K562 (cell line): ENCODE data around the gene SLC25A44. TPM values are rescaled to one million over a fixed set of nuclear protein-coding genes. Genes with fewer than 3 reads are reported as not detected.

Experiments
- C11orf30 ChIP-seq: fragments of 450-650 bp; IDR thresholded peaks from 2 replicates; pipeline ENCODE4 v1.6.1; 2016; ENCODE audit warnings: low read depth, mild to moderate bottlenecking
- CBX1 ChIP-seq: sonication (generic); IDR thresholded peaks from 2 replicates; pipeline ENCODE4 v1.6.1; 2016; ENCODE audit warnings: antibody characterized with exemption, low read depth, mild to moderate bottlenecking
- GABPB1 ChIP-seq: sonication (generic); formaldehyde crosslinking; IDR thresholded peaks from 2 replicates; pipeline ENCODE4 v1.8.0; 2022; ENCODE audit warnings: mild to moderate bottlenecking, missing genetic modification reagents
- HDAC1 ChIP-seq, 2 experiments: fragments of 450-650 bp; IDR thresholded peaks; 2 replicates each; pipeline ENCODE4 v1.6.1; 2016 to 2017; ENCODE audit warnings: inconsistent platforms in 1 of 2, mild to moderate bottlenecking in 1 of 2, moderate library complexity in 1 of 2
- L3MBTL2 ChIP-seq: fragments of 450-650 bp; IDR thresholded peaks from 2 replicates; pipeline ENCODE4 v1.6.1; 2016; ENCODE audit warnings: mild to moderate bottlenecking, moderate library complexity
- MAZ ChIP-seq, 2 experiments: fragments of 450-650 bp in 1 of 2; sonication (generic) in 1 of 2; formaldehyde crosslinking; IDR thresholded peaks in 1 of 2; conservative IDR thresholded peaks in 1 of 2; 2 replicates each; pipeline versions ENCODE4 v1.4.0 to v1.5.0; 2020; ENCODE audit warnings: mild to moderate bottlenecking in 1 of 2, missing genetic modification reagents in 1 of 2
- NBN ChIP-seq: fragments of 450-650 bp; IDR thresholded peaks from 2 replicates; pipeline ENCODE4 v1.6.1; 2016; ENCODE audit warnings: low read depth, mild to moderate bottlenecking
- NFRKB ChIP-seq: fragments of 450-650 bp; IDR thresholded peaks from 2 replicates; pipeline ENCODE4 v1.6.1; 2016; ENCODE audit warnings: low read depth
- NFYB ChIP-seq: IDR thresholded peaks from 2 replicates; pipeline ENCODE4 v1.6.1; 2011; ENCODE audit warnings: mild to moderate bottlenecking, moderate library complexity; ENCODE audit not compliant: insufficient read length; ENCODE audit errors: extremely low read depth
- NRF1 ChIP-seq, 2 experiments: fragments of 450-650 bp; IDR thresholded peaks in 1 of 2; conservative IDR thresholded peaks in 1 of 2; 2 replicates each; pipeline ENCODE4 v1.6.1; 2014; ENCODE audit warnings: mild to moderate bottlenecking in 2 of 2
- PML ChIP-seq: IDR thresholded peaks from 2 replicates; pipeline ENCODE4 v1.6.1; 2012; ENCODE audit warnings: low read length, inconsistent platforms
- RNF2 ChIP-seq: sonication (generic); IDR thresholded peaks from 2 replicates; pipeline ENCODE4 v1.6.1; 2016
- SAP30 ChIP-seq: fragments of 200-600 bp; sonication (generic); IDR thresholded peaks from 2 replicates; pipeline ENCODE4 v1.6.1; 2012; ENCODE audit warnings: borderline replicate concordance, low read depth, mild to moderate bottlenecking, moderate library complexity, low read length, control low read depth, inconsistent platforms; ENCODE audit not compliant: insufficient read depth, poor library complexity, severe bottlenecking
- SOX6 ChIP-seq: fragments of 450-650 bp; IDR thresholded peaks from 2 replicates; pipeline ENCODE4 v1.6.1; 2014; ENCODE audit warnings: mild to moderate bottlenecking
- STAT5A ChIP-seq: IDR thresholded peaks from 2 replicates; pipeline ENCODE4 v1.6.1; 2012; ENCODE audit warnings: low read length, inconsistent platforms, borderline replicate concordance
- TBP ChIP-seq: optimal IDR thresholded peaks from 2 replicates; pipeline ENCODE3; 2011; ENCODE audit warnings: low read depth, low read length, improper control_type of control experiment
- TCF7L2 ChIP-seq: fragments of 150-350 bp; IDR thresholded peaks from 2 replicates; pipeline ENCODE4 v1.6.1; 2016; ENCODE audit warnings: low read depth, mild to moderate bottlenecking, low read length, moderate library complexity
- polyA plus RNA-seq, 8 experiments: library from polyadenylated mRNA; depleted of rRNA in 4 of 8; stranded (reverse) in 5 of 8; unstranded in 3 of 8; fragments of >200 nt; fragmentation: Nextera tagmentation in 2 of 8; fragmentation: Illumina TruSeq in 1 of 8; extraction: Ambion mirVana in 2 of 8; extraction: Trizol in 1 of 8; gene quantifications; 2 replicates each; pipeline versions ENCODE4 v1.2.1 to v1.2.3, GENCODE V29; 2011 to 2014; ENCODE audit warnings: inconsistent platforms in 1 of 8, missing spikeins in 1 of 8
- total RNA-seq, 7 experiments: library from RNA; depleted of rRNA in 6 of 7; stranded (reverse); fragments of >200 nt in 6 of 7; fragmentation: Illumina TruSeq in 2 of 7; extraction: Trizol in 2 of 7; gene quantifications; 2 replicates each; pipeline versions ENCODE4 v1.2.1 to v1.2.3, GENCODE V29; 2011 to 2021; ENCODE audit warnings: low replicate concordance in 1 of 7
- TF ChIP-seq, protein P1 (sequence below), 2 experiments: fragments of 450-650 bp; conservative IDR thresholded peaks; 2 replicates each; pipeline ENCODE4 v1.6.1; 2017; ENCODE audit warnings: mild to moderate bottlenecking in 2 of 2, moderate library complexity in 2 of 2
- TF ChIP-seq, protein P2 (sequence below), 2 experiments: fragments of 250-450 bp in 1 of 2; fragments of 450-650 bp in 1 of 2; sonication (Bioruptor Pico) in 1 of 2; IDR thresholded peaks; 2 replicates each; pipeline versions ENCODE4 v1.6.1 to v1.8.0; 2016 to 2021; ENCODE audit warnings: mild to moderate bottlenecking in 2 of 2, moderate library complexity in 2 of 2, missing compliant biosample characterization in 1 of 2, missing genetic modification characterization in 1 of 2
- TF ChIP-seq, protein P3 (sequence below): sonication (generic); IDR thresholded peaks from 2 replicates; pipeline ENCODE4 v1.6.1; 2016
- TF ChIP-seq, protein P4 (sequence below): sonication (generic); formaldehyde crosslinking; IDR thresholded peaks from 2 replicates; pipeline ENCODE4 v1.5.0; 2020; ENCODE audit warnings: missing genetic modification reagents

SLC25A44 gene
- total and polyA plus RNA-seq, 9 of the 15 experiments (the other 6 are each of a cell fraction or from before 2014, with no cell fraction given), result 4.4 to 22.8 (median 12.5) TPM

GRCh38 chr1:156193488-156194299 lies at the start of gene SLC25A44 (continued):
- TF ChIP-seq, protein P1, sequence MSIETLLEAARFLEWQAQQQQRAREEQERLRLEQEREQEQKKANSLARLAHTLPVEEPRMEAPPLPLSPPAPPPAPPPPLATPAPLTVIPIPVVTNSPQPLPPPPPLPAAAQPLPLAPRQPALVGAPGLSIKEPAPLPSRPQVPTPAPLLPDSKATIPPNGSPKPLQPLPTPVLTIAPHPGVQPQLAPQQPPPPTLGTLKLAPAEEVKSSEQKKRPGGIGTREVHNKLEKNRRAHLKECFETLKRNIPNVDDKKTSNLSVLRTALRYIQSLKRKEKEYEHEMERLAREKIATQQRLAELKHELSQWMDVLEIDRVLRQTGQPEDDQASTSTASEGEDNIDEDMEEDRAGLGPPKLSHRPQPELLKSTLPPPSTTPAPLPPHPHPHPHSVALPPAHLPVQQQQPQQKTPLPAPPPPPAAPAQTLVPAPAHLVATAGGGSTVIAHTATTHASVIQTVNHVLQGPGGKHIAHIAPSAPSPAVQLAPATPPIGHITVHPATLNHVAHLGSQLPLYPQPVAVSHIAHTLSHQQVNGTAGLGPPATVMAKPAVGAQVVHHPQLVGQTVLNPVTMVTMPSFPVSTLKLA (conservative IDR thresholded peaks at IDR 0.05), result peak; percentile 57 to 82
- TF ChIP-seq MAZ (CRISPR knock-in tag; conservative IDR thresholded peaks at IDR 0.05 in 1 of 2, IDR thresholded peaks at IDR 0.05 in 1 of 2) (peak in 1 of 2 experiments; percentile 71; a peak in 2 of 4 replicates), NRF1 (conservative IDR thresholded peaks at IDR 0.05 in 1 of 2, IDR thresholded peaks at IDR 0.05 in 1 of 2) (peak; percentile 83 to 86), STAT5A (peak; percentile 68), SAP30 (peak; percentile 74), C11orf30 (peak; percentile 95), SOX6 (peak; percentile 63; the same call in 1 of the 2 replicates), NFRKB (peak; percentile 91), RNF2 (no peak), PML (peak; percentile 79; the same call in 1 of the 2 replicates), CBX1 (0 out of 2 replicates have a peak, but pooled peaks have one; percentile 36), GABPB1 (CRISPR knock-in tag) (peak; percentile 93), HDAC1 (IDR thresholded peaks at IDR 0.05) (peak in 1 of 2 experiments; percentile 92; a peak in 2 of 4 replicates), NFYB (peak; percentile 64), NBN (no peak), TBP (peak; percentile 96), L3MBTL2 (peak; percentile 64; the same call in 1 of the 2 replicates), TCF7L2 (peak; percentile 11; the same call in 1 of the 2 replicates)
- TF ChIP-seq, protein P2, sequence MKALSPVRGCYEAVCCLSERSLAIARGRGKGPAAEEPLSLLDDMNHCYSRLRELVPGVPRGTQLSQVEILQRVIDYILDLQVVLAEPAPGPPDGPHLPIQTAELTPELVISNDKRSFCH (CRISPR knock-in tag; IDR thresholded peaks at IDR 0.05), result no peak
- TF ChIP-seq, protein P2 (tag; IDR thresholded peaks at IDR 0.05), result no peak
- TF ChIP-seq, protein P3, sequence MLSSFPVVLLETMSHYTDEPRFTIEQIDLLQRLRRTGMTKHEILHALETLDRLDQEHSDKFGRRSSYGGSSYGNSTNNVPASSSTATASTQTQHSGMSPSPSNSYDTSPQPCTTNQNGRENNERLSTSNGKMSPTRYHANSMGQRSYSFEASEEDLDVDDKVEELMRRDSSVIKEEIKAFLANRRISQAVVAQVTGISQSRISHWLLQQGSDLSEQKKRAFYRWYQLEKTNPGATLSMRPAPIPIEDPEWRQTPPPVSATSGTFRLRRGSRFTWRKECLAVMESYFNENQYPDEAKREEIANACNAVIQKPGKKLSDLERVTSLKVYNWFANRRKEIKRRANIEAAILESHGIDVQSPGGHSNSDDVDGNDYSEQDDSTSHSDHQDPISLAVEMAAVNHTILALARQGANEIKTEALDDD, result no peak
- TF ChIP-seq, protein P4, sequence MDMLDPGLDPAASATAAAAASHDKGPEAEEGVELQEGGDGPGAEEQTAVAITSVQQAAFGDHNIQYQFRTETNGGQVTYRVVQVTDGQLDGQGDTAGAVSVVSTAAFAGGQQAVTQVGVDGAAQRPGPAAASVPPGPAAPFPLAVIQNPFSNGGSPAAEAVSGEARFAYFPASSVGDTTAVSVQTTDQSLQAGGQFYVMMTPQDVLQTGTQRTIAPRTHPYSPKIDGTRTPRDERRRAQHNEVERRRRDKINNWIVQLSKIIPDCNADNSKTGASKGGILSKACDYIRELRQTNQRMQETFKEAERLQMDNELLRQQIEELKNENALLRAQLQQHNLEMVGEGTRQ, result peak; percentile 5; the same call in 1 of the 2 replicates
